ENCODE data around the gene REELD1.

- TF ChIP-seq POLR2AphosphoS5 (IDR thresholded peaks at IDR 0.05): no peak
- TF ChIP-seq, protein P1, sequence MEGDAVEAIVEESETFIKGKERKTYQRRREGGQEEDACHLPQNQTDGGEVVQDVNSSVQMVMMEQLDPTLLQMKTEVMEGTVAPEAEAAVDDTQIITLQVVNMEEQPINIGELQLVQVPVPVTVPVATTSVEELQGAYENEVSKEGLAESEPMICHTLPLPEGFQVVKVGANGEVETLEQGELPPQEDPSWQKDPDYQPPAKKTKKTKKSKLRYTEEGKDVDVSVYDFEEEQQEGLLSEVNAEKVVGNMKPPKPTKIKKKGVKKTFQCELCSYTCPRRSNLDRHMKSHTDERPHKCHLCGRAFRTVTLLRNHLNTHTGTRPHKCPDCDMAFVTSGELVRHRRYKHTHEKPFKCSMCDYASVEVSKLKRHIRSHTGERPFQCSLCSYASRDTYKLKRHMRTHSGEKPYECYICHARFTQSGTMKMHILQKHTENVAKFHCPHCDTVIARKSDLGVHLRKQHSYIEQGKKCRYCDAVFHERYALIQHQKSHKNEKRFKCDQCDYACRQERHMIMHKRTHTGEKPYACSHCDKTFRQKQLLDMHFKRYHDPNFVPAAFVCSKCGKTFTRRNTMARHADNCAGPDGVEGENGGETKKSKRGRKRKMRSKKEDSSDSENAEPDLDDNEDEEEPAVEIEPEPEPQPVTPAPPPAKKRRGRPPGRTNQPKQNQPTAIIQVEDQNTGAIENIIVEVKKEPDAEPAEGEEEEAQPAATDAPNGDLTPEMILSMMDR (IDR thresholded peaks at IDR 0.05): no peak
- TF ChIP-seq EP300 (IDR thresholded peaks at IDR 0.05): no peak
These were observed 21.4 kb downstream of the REELD1 start for GRCh38 chr4:146235654-146236177.
